OCI-LY3 (cell line): ENCODE data around the gene ASTN2.

ENCODE experiments used
- EZH2phosphoT487 ChIP-seq: fragments of 200-600 bp; shearing (Covaris generic); IDR thresholded peaks from 2 replicates; pipeline ENCODE4 v1.6.1; 2018; ENCODE audit warnings: antibody characterized with exemption, mixed run types, low read depth
- TF ChIP-seq, protein P1 (sequence below): fragments of 200-600, 300-600 bp; sonication (generic); IDR thresholded peaks from 2 replicates; pipeline ENCODE4 v1.5.1; 2014; ENCODE audit warnings: antibody characterized with exemption, low read length, low read depth

DNA sequence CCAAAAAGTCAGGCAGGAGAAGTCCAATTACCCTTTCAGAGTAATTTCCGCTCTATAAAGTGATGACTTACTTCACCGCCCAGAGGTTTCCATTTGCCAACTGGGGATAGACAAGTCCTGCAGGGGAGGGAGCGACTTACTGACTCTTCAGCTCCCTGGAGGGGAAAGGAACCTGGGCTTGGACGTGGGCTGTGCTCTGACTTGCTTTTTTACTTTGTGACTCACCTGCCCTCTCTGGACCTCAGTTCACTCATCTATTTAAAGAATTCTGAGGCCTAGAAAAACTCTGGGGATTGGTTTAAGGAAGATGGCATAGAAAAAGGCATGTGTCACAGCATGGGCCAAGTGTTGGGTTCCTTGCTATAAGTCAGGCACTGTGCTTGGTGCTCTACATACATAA, 908.2 kb downstream of the ASTN2 start:
- TF ChIP-seq EZH2phosphoT487: no peak
- TF ChIP-seq, protein P1, sequence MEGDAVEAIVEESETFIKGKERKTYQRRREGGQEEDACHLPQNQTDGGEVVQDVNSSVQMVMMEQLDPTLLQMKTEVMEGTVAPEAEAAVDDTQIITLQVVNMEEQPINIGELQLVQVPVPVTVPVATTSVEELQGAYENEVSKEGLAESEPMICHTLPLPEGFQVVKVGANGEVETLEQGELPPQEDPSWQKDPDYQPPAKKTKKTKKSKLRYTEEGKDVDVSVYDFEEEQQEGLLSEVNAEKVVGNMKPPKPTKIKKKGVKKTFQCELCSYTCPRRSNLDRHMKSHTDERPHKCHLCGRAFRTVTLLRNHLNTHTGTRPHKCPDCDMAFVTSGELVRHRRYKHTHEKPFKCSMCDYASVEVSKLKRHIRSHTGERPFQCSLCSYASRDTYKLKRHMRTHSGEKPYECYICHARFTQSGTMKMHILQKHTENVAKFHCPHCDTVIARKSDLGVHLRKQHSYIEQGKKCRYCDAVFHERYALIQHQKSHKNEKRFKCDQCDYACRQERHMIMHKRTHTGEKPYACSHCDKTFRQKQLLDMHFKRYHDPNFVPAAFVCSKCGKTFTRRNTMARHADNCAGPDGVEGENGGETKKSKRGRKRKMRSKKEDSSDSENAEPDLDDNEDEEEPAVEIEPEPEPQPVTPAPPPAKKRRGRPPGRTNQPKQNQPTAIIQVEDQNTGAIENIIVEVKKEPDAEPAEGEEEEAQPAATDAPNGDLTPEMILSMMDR: no peak
